NCI-H2081 (cell line): Measurements from ENCODE around the gene GPRIN3.

Experiments used
- DNase-seq, 2 experiments: peaks; one replicate each; lab custom pipeline; 2025; lab: John Stamatoyannopoulos, UW

The GPRIN3 gene

DNA sequence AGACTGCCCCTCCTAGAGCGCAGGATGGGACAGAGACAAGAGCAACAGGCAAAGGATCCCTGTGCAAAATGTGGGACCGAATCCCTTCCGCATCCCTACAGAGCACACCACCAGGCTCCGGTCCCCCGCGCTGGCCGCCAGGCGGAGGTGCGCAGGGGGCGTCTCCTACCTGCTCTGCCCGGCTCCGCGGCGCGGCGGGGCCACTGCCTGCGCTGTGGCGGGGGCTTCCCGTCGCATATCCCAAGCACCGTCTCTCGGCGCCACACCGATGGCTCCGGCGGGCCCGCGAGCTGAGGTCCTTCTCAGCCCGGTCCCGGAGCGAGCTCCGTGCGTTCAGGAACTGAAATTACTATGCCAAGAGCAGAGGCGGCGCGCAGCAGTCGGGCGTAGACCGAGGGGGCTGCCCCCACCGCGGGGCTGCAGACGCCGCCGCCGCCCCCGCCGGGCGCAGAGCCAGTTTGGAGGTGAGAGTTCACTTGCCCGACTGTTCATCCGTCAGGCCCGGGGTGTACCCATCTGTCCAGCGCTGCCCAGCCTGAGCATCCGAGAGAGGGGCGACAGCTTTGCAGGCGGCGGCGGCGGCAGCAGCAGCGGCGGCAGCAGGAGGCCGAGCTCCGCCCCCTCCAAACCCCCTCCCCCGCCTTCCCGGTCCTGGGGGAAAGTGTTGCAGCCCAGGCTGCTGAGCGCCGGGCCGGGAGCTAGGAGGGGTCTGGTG, at the start of gene GPRIN3:
TSS of gene GPRIN3 (minus strand) at position 355 of the 715 bp plus-strand sequence. CDS start 57,690 bp downstream, outside the sequence.
- DNase-seq, result peak; percentile 60 to 70

DNA sequence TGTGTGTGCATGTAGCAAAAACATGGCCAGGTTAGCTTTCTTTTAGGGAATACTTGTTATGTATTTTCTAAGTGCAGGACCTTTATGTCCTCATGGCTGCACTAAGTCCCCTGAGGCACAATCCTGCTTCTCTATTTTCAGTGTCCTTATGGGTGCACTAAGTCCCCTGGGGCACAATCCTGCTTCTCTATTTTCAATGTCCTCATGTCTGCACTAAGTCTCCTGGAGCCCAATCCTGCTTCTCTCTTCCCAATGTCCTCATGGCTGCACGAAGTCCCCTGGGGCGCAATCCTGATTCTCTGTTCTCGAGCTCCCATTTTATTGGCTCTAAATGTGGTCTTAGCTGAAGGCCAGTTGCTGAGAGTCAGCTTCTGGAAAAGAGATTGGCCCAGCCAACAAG, 49.7 kb upstream of the GPRIN3 start:
- DNase-seq, result no peak

DNA sequence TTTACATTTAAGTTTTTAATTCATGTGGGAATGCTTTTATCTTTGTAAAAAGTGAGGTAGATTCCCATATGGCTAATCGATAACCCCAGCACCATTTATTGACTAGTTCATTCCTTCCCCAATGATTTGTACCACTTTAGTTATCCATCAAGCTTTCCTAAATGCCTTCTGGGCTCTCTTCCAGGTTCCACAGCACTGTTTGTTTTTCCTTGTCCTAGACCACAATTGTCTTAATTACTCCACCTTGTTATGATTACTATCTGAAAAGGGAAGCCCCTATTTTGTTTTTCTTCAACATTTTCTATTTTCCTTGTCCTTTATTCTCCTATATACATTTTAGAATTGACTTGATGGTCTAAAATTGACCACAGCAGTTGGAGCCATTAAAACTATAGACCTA, 48.5 kb upstream of the GPRIN3 start:
- peak; percentile 49 to 88 for DNase-seq

DNA sequence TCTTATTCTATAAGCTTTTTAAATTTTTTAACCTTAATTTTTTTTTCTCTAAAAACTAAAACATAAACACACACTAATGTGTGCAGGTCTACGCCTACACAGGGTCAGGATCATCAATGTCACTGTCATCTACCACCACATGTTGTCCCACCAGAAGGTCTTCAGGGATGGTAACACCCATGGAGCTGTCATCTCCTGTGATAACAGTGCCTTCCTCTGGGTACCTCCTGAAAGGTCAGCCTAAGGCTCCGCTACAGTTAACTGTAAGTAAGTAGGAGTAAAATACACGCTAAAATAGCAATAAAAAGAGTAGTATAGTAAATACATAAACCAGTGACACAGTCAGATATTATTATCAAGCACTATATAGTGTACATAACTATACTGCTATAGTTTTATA, 45.9 kb upstream of the GPRIN3 start:
- no peak for DNase-seq

DNA sequence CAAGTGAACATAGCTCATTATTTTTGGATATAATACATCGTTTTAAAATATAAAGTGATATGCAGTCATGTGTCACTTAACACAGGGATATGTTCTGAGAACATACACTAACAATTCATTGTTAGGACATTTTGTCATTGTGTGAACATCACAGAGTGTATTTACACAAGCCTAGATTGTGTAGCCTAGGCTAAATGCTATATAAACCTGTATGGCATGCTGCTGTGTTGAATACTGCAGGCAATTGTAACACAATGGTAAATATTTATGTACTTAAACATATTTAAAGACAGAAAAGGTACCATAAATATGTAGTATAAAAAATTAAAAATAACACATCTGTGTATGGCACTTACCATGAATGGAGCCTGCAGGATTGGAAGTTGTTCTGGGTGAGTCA, 44.9 kb upstream of the GPRIN3 start:
- DNase-seq, result peak; percentile 11 to 70

DNA sequence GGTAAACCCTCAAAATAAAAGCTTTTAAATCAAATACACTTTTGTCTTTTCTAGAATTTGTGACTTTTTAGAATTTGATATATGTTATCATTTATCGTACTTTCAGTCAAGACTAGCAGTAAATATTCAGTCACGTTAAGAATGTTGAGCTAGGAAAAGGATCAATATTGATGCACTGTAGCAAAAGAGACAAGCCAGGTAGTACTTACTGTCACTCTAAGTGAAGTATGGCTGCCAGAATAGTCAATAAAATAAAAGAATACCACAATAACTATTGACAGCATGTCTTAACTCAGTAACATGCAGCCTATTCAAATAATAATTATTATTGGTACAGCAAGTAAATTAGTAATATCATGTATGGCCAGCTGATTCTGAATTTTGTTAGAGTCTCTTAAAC, 43.6 kb upstream of the GPRIN3 start:
- no peak for DNase-seq

DNA sequence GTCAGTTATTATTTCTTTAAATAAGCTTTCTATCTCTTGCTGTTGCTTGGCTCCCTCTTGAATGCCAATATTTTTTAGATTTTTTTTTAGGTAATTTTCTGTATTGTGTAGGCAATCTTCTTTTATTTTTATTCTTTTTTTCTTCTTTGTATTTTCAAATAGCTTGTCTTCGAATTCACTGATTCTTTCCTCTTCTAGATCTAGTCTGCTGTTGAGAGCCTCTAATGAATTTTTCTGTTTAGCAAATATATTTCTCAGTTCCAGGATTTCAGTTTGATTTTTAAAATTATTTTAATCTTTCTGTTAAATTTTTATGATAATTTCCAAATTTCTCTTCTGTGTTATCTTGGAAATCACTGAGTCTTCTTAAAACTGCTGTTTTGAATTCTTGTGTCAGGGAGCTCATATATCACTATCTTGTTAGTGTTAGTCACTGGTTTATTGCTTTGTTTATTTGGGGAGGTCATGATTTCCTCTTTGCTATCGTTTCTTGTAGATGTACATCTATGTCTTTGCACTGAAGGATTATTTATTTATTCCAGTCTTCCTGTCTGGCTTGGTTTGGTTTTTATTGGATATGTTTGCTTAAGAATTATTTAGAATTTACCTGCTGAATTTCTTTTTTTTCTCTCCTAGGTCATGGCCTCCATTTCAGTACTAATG, 39.9 kb upstream of the GPRIN3 start:
- DNase-seq, result no peak

DNA sequence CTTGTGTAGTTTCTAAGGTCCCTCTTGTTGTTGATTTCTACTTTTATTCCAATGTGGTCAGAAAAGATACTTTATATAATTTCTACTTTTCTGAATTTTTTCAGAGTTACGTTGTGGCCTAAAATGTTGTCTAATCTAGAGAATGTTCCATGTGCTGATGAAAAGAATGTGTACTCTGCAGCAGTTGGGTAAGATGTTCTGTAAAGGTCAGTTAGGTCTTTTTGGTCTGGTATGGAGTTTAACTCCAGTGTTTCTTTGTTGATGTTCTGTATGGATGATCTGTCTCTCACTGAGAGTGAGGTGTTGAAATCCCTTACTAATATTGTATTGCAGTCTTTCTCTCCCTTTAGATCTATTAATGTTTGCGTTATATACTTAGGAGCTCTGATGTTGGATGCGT, 37.0 kb upstream of the GPRIN3 start:
- DNase-seq, result no peak

DNA sequence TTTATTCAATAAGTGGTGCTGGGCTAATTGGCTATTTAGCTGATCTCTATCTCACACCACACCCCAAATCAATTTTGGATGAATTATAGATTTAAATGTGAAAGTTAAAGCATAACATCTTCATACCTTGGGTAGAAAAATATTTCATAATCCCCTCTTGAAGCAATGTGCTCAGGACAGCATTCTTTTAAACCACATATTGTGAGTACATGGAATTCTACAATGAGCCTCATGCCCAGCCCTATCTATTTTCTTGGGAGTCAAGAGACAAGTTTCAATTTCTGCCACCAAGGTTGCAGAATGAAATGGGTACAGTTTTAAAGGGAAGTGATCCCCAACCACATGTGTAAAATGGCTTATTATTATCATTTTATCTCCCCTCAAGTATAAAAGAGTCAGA, 30.6 kb upstream of the GPRIN3 start:
- no peak for DNase-seq

DNA sequence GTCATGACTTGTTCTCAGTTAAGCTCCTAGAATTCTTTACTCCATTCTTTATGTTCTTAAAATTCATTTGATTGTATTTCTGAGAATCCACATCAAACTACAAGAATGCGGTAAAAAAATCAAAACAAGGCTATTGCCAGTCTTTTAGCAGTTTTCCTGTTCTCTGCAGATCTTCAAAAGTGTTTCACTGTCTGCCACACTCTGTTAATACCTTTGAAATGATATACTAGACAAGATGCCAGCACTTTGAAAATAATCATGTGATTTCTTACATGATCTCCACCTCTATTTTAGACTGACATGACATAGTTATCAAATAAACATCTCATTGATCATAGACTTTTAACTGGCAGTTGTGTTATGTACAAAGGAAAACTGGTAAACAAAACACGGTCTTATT, 30.1 kb upstream of the GPRIN3 start:
- no peak for DNase-seq

DNA sequence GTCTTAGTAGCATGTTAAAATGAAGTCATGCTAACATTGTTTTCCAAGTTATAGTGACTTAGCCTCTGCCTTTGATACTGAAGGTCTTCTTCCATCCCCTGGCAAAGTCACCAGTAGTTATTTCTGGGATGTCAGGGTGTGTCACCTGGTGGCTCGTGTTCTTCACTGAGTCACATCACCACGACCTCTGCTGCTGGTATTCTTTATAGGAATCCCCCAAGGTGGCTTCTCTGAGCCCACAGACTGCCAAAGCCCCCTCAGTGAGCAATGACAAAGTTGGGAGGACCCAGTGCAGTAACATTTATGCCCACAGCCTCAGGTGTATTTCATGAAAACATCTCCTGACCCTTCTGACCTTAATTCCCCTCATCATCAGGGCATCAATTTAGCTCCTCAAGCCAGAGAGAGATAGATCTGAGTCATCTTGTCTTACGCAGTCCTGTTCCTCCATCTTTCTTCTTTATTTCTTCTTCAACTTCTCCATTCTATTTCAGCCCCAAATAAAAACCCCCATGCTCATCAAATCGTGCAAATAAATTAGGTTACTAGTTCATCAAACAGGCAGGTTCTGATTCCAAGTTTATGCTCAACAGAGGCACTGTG, 29.3 kb upstream of the GPRIN3 start:
- no peak for DNase-seq

DNA sequence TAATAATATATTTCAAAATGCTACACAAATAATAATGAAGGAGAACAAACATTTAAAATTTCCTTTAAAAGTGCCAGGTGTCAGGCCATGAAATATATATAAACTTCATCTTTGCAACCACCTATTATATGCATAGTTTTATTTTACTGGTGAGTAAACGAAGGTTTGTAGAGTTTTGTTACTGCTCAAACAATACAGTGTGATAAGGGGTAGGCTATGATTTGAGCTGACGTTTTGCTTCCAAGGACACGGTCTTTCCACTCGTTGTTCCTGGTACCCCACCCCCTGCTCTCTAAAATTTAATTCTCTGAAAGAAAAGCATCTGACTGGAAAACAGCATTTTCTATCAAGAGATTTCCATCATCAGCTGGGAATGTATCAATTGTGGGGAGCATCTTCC, 27.2 kb upstream of the GPRIN3 start:
- peak in 1 of 2 experiments; percentile 44 for DNase-seq

DNA sequence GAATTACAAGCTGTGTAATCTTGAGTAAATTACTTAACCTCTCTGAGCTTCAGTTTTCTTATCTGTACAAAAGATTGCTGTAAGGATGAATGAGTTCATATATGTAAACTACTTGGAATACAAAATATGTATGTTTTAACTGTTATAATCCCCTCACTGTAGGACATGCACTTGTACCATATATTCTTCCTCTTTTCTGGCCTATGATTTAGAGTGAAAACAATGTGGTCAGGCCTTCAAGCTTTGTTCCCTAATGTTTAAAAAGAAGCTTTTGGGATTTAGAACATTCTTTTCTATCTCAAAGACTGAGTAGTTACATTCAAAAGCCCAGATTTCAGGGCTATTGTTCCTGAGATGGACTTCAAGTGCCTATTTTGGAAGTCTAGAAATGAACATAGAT, 26.7 kb upstream of the GPRIN3 start:
- no peak for DNase-seq

DNA sequence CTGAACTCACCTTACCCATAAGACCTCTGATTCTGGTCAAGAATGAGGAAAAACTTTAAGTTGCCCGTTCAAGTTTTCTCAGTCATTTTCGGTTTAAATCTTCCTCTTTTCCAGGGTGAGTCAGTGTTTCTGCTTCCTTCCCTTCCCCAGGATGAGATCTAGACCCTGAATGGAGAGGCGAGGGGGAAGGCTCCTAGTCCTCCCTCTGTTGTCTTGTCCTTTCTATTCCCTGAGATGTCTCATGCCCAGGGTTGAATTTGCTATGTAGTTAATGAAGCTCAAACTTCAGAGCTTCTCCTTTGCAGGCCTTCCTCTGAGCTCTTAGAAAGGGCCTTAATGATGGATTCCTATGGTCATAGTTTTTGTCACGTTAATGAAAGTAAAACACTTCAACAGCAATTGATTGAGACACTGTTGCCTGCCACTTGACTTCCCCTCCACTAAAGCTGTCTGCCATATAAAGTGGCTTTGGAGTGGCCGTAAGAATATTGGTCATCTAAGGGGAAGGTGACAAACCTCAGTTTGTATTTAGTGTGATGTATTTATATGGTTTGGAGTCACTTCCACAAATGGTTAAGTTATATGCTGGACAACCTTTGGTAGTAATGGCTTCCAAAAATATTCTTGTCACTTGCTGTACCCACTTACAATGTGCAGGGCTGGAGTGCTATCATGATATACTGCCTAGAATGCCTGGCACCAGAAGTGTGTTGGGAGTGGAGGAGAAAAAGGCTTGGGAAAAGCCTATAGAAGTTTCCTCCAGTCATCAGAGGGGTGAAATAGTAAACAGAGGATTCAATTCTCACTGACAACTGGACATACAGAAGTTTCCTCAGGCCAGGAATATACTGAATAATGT, 24.3 kb upstream of the GPRIN3 start:
- no peak for DNase-seq

DNA sequence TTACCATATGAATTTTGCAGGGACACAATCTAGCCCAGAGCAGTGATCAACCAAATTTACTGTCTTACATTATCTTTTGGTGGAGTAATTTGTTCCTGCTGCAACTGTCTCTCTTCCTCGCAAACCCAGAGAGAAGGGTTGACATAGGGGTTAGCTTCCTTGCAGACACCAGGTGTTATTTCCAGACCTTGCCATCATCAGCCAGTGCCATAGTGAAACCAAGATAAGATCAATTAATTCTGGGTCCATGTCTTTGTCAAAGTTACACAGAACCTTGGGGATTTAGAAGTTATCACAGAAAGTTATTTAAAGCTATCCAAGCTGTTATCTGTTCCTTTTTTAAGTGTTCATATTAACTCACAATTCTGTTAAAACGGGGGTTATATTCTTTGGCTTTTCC, 23.6 kb upstream of the GPRIN3 start:
- no peak for DNase-seq

DNA sequence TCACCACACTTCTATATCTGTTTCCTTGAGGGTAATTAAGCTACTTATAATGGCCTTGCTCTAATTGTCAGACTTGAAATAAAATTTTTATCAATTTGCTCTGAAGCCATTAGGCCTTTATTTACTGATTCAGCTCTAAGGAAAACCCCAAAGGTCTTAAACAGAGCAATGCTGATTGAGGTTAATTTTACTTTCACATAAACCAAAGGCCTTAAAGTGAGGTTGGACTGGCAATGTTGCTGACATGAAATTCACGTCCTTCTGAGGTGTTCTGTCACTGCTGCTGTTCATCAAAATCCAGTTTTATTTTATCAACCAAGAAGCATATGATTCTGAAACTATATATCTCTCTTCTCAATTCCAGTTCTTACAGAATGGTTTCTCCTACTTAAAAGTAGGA, 21.7 kb upstream of the GPRIN3 start:
- no peak for DNase-seq

DNA sequence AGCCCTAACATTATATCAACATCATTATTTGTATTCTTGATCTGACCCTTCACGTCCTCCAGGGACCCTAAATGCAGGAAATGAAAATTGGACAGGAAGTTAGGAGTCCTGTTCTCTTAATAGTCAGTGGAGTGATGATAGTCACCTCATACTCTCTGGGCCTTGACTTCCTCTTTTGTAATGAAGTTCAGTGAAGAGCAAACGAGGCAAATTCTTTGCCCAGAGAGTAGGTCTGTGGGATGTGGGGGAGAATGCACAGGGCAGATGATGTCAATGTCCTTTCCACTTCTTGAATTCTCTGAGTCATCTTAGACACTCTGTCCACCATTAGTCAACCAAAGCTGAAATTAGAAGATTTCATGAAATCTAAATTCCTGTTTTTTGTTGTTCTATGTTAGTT, 17.1 kb upstream of the GPRIN3 start:
- no peak for DNase-seq

DNA sequence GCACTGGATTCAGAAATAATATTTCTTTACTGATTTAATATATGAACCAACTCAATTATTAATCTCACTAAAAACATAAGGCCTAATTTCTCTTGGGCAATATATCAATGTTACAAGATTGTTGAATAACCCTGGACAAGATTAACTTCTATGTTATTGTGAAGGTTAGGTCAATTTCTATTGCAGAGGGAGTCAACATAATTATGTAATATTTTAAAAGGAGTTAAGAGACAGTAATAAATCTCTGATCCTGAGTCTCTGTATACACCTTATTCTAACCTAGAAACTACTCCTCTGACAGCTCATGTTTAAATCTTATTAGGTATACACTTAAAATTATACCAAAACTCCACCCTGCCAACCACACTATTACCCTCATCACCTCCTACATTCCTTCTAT, 15.1 kb upstream of the GPRIN3 start:
- no peak for DNase-seq

DNA sequence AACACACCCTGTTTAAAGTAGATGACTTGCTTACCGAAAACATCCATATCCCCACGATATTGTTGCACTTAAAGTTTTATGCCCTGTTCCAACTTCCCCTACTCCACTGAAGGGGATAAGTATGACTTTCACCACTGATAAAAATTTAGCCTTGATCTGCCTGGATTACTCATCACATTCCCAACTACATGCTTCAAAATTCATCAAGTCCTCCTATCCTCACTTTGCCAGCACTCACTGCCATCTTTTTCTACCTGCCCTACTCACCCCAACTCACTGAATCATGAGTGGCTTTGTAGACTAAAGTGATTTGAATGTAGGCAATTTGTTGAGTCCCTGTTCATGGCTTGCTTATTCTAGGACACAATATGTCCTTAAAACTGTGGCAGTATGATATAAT, 12.2 kb upstream of the GPRIN3 start:
- DNase-seq, result no peak

DNA sequence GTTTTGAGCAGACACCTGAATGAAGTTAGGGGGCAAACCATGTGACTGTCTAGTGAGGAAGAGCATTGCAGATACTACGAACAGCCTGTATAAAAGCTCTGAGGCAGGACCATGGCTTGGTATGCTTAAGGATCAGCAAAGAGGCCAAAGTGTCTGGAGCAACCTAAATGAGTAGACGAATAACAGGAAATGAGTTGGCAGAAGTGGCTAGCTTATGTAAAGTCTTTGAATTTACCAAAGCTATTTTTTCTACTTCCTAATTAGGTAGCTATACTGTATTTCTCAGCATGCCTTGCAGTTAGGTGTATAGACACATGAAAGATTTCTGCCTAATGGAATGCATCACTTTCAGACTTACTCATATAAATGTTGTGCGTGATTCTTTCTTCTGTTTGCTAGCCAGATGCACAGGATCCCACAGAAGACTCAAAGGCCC, 9.3 kb upstream of the GPRIN3 start:
- no peak for DNase-seq

DNA sequence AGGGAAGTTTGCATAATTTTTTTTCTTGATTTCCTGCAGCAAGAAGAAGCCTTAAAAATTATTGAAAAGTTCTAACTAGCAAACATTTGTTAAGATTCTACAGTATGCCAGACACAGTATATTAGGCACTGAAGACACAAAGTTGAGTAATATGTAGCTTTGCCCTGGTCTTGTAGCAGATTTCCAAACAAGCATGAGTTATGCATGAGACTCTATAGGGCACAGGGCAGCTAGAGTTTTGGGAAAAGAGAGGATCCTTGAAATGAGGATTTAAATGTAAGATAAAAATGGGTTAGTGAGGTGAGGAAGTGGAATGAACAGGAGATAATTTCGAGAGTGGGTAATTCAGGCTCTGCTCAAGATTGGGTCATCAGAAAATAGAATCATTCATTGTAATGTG, 8.6 kb upstream of the GPRIN3 start:
- no peak for DNase-seq

DNA sequence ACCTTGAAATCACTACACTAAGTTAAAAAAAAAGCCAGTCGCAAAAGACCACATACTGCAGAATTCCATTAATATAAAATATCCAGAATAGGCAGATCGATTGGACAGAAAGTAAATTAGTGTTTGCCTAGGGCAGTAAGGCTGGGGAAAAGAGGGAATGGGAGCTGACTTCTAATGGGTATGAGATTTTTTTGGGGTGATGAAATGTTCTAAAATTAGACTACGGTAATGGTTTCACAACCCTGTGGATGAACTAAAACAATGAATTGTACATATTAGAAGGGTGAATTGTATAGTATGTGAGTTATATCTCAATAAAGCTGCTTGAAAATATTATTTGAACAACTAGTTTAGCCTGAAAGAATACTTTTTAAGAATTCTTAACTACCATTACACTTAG, 6.7 kb upstream of the GPRIN3 start:
- no peak for DNase-seq

DNA sequence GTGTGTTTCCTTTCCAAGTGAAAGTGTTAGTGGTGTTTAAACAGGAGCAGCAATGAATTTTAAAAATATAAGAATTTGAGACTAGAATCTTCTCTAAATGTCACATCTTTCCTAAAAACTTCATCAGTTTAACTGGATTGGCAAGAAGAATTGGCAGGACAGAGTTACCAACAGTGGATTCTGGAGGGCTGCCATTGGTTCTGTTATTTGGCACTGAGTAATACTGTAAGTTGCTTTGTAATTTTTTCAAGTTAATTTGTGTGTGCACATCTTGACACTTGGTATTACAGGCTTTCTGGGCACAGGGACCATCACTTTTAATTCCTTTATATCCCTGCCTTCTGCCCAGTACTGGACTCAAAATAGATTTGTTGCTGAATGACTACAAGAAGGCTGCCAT, 4.5 kb upstream of the GPRIN3 start:
- no peak for DNase-seq
